GM21529 (cell line): ENCODE results near the gene CORT.
A peak's percentile ranks its signal among the peaks of the same experiment; 100 is the strongest.
"Not testable (repeated sequence)": the region's sequence is repeated elsewhere in the genome, so short reads cannot be mapped to it uniquely, and the experiment has no call there.

Source experiments
- ATAC-seq: cut with Tn5 transposase; IDR thresholded peaks from one replicate; pipeline ENCODE4 v1.9.1; 2021; ENCODE audit not compliant: unreplicated experiment

The CORT gene, protein sequence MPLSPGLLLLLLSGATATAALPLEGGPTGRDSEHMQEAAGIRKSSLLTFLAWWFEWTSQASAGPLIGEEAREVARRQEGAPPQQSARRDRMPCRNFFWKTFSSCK

DNA sequence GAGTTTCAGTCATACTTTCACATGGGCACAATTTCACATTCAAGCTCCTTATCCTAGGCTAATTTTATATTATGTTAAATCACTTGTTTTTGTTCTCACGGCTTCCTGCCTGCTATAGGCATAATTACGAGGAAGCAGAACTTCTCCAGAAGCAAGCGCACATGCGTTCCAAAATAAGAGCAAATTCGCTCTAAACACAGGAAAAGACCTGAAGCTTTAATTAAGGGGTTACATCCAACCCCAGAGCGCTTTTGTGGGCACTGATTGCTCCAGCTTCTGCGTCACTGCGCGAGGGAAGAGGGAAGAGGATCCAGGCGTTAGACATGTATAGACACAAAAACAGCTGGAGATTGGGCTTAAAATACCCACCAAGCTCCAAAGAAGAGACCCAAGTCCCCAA lies at the start of gene CORT:
Gene CORT (plus strand): TSS at position 281 of the 400 bp plus-strand sequence. CDS start 193 bp downstream, outside the sequence.
- ATAC-seq = no peak

DNA sequence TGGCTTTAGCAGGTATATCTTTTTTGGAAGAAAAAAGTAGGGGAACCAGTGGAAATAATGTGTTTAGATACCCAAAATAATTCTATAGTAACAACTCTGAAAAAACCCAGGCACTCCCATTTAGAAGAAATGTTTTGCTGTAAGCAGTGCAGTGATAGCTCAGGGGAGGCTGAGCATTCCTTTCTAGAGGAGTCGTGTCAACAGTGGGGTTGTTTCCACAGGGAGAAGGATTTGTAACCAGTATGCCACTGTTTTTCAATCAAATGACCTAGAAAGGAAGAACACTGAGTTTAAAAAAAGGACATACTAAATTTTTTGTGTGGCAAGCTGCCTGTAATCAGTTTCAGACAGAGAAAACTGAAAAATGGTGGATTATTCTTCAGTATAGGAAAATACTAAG lies 48.5 kb upstream of the CORT start:
- ATAC-seq = no peak

DNA sequence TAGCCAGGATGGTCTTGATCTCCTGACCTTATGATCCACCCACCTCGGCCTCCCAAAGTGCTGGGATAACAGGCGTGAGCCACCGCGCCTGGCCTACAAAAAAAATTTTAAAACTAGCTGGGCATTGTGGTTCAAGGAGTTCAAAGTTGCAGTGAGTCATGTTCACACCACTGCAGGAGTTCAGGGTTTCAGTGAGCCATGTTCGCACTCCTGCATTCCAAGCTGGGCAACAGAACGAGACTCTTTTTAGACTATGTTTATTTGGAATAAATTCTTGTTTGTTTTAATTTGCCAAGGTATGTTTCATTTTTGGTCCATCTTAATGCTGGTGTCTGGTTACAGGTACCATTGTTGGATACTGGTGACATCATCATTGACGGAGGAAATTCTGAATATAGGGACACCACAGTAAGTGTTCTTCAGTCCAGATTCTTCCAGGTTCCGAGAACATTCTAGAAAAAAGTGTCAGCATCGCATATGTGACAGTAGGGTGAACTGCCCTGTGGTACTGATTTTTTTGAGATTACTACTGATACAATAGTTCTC lies 47.0 kb upstream of the CORT start:
- ATAC-seq = no peak

DNA sequence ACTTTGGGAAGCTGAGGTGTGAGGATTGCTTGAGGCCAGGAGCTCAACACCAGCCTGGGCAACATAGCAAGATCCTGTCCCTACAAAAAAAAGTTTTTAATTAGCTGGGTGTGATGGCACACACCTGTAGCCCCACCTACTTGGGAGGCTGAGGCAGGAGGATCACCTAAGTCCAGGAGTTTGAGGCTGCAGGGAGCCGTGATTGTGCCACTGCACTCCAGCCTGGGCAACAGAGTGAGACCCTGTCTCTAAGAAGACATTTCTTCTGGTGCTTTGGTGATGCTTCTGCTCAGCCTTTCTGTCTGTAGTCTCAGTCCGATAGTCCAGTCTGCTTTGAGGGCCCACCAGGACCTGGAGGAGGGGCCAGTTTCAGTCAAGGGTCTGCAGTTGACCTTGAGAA lies 42.6 kb upstream of the CORT start:
- no peak for ATAC-seq

DNA sequence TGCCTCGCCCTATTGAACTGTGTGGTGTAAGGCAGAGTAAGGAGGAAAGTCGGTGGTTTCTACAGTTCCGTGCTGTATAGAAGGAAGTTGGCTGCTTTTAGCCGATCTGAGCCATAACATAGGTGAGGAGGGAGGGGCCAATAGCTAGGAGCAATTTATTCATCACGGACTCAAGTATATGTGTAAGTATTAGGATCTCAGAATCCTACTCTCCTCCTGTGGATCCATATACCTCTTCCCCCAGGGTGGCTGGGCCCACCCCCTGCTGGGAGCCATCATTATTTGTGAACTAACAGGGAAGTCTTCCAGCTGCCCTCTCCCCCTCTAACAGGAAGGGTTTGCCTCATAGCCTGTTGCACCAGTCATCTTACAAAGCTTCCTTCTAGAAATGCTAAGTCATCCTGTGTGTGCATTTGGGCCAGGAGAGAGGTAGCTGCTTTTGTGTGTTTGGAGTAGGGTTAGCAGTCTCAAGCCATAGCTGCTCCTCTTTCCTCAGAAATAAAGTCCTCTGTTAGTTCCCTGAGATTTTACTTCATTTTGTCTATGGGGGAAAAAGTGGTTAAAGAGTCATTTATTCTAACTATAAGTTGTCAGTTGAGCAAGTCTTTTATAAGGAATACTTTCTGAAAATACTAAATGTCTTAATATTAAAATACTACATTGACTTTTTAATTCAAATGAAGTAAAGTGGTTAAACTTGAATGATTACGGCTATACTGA lies 34.5 kb upstream of the CORT start:
- ATAC-seq = no peak

DNA sequence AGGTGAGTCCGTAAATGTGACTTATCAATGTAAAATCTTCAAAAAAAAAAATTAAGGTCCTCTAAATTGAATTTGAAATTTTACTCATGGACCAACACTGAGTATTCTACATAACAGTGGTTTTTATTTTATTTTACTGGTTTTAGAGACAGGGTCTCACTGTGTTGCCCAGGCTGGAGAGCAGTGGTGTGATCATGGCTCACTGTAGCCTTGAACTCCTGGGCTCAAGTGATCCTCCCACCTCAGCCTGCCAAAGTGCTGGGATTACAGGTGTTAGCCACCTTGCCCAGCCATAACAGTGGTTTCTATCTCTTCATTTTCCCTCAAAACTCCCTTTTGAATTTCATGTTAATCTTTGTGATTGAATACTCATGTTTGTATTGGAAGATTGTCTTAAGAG lies 33.9 kb upstream of the CORT start:
- not testable (repeated sequence) for ATAC-seq

DNA sequence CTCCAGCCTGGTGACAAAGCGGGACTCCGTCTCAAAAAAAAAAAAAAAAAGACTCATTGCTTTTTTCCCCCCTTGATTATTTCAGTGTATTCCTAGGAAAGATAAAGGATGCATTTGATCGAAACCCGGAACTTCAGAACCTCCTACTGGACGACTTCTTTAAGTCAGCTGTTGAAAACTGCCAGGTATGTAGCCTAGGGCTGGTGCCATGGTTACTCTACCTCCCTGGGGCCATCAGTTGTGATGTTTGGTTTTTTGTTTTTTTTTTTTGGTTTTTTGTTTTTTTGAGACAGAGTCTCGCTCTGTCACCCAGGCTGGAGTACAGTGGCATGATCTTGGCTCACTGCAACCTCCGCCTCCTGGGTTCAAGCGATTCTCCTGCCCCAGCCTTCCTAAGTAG lies 31.1 kb upstream of the CORT start:
- ATAC-seq = not testable (repeated sequence)

DNA sequence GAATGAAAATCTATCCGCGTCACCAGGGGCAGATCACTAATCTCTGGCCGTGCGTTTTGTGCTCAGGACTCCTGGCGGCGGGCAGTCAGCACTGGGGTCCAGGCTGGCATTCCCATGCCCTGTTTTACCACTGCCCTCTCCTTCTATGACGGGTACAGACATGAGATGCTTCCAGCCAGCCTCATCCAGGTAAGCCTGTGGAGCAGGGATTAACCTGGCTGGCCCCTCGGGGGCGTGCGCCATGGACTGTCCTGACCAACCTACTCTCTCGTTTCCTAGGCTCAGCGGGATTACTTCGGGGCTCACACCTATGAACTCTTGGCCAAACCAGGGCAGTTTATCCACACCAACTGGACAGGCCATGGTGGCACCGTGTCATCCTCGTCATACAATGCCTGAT lies 30.5 kb upstream of the CORT start:
- no peak for ATAC-seq

DNA sequence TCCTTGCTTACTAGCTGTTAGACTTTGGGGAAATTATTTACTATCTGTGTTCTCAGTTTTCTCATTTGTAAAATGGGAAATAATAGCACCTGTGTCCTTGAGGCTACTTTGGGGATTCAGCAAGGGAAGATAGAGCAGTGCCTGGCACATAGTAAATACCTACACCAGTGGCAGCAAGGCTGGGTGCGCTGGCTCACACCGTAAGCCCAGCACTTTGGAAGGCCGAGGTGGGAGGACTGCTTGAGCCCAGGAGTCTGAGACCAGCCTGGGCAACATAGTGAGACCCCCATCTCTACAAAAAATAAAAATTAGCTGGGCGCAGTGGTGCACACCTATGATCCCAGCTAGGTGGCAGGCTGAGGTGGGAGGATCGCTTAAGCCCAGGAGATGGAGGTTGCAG lies 28.2 kb upstream of the CORT start:
- ATAC-seq = no peak

DNA sequence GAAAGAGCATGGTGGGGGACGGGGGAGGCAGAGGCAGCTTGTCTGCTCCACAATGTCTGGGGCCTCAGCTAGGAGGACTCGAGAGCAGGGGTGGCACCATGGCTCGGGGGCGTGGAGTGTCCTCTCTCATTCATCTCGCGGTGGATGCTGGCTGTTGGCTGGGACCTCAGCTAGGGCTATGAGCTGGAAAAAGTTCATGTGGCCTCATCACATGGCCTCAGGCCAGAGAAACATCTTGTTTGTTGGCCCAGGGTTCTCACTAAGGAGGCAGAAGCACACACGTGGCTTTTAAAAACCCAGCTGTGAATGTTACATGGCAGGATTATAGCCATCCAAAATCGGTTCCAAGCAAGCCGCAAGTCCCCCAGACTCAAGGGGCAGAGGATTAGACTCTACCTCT lies 25.8 kb upstream of the CORT start:
- no peak for ATAC-seq

DNA sequence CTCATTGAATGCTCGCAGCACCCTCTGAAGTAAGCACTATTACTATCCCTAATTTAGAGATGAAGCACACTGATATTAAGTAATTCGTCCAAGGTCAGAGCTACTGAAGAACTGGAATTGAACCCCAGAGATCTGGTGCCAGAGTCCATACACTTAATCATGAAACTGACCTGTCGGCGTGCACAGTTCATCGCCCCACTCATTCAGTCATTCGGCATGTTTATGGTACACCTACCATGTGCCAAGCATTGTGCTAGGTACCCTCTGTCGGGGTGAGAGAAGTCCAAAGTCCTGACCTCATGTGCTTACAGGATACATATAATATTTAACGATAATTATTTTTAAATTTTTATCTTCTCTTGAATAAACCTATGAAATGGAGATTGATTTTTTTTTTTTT lies 25.2 kb upstream of the CORT start:
- ATAC-seq = no peak

DNA sequence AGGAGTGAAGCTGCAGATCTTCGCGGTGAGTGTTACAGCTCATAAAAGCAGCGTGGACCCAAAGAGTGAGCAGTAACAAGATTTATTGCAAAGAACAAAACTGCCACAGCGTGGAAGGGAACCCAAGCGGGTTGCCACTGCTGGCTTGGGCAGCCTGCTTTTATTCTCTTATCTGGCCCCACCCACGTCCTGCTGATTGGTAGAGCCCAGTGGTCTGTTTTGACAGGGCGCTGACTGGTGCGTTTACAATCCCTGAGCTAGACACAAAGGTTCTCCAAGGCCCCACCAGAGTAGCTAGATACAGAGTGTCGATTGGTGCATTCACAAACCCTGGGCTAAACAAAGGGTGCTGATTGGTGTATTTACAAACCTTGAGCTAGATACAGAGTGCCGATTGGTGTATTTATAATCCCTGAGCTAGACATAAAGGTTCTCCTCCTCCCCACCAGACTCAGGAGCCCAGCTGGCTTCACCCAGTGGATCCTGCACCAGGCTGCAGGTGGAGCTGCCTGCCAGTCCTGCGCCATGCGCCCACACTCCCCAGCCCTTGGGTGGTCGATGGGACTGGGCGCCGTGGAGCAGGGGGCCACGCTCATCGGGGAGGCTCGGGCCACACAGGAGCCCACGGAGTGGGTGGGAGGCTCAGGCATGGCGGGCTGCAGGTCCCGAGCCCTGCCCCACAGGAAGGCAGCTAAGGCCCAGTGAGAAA lies 23.9 kb upstream of the CORT start:
- not testable (repeated sequence) for ATAC-seq

DNA sequence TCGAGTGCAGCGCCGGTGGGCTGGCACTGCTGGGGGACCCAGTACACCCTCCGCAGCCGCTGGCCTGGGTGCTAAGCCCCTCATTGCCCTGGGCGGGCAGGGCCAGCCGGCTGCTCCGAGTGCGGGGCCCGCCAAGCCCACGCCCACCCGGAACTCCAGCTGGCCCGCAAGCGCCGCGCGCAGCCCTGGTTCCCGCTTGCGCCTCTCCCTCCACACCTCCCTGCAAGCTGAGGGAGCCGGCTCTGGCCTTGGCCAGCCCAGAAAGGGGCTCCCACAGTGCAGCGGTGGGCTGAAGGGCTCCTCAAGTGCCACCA lies 23.3 kb upstream of the CORT start:
- not testable (repeated sequence) for ATAC-seq

DNA sequence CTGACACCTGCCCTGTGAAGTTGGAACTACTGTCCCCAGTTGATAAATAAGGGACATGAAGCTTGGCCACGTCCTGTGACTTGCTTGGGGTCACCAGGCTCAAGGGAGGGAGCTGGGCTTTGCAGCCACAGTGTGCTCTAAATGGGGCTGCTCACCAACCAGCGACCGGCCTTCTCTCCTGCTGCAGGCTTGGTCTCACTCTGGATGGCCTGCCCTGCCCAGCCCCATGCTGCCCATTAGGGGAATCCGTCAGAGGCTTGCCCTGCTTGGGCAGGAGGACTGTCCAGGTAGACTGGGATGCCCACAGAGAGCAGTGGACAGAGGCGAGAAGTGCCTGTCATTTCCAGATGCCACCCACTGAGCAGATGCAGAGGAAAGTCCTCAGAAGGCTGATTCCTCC lies 20.8 kb upstream of the CORT start:
- ATAC-seq = no peak

DNA sequence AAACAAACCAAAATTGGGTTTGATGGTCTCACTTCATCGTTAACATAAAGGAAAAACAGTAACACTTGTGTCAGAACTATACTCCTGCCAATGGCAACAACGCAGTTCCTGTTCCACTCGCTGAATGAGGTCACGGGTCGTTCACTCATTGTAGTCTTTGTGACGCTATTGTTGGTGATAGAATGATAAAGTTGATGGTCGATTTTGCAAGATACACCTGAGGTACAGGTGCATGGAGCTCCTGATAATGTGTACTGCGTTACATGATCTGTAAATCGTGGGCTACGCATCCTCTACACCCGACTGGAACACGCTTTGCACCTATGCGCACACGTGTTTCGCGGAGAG lies 20.0 kb upstream of the CORT start:
- ATAC-seq = no peak

DNA sequence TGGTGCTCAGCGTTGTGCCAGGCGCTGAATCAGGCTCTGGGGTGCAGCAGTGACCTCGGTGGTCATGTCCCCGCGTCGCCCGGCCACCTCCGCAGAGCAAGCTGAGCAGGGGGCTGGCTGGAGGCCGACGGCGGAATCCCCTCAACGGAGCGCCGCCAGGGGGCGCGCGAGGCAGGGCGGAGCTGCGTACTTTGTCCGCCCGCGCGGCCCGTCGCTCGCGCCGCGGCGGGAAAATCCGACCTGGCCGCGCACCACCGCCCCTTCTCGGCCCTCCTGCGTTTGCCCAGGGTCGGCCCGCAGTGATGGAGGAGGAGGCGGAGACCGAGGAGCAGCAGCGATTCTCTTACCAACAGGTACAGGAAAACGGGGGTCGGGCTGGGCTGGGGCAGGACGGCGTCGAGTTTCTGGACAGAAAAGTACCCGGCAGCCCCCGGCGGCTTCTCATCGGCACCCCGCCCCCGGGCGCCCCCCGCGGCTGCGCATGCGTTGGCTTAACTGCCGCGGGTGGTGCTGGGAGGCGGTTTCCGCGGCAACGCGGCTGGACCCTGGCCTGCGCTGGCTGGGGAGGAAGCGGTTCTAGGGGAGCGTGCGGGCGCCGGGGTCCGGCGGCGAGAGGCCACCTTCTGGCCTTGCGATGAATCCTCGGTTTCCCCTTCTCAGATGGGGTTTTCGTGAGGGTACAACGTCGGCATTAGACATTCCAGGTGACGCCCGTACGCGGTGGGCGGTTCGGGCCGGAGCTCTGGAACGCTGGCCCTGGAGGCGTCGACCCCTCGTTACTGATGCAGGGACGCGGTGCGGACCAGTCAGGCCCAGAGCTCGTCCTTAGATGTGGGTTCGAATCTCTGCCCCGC lies 19.4 kb upstream of the CORT start, which contains the start of gene CENPS:
Gene CENPS (plus strand): TSS at position 218 of the 854 bp plus-strand sequence. CDS start 85 bp downstream, at position 303.
- peak; percentile 75 for ATAC-seq

DNA sequence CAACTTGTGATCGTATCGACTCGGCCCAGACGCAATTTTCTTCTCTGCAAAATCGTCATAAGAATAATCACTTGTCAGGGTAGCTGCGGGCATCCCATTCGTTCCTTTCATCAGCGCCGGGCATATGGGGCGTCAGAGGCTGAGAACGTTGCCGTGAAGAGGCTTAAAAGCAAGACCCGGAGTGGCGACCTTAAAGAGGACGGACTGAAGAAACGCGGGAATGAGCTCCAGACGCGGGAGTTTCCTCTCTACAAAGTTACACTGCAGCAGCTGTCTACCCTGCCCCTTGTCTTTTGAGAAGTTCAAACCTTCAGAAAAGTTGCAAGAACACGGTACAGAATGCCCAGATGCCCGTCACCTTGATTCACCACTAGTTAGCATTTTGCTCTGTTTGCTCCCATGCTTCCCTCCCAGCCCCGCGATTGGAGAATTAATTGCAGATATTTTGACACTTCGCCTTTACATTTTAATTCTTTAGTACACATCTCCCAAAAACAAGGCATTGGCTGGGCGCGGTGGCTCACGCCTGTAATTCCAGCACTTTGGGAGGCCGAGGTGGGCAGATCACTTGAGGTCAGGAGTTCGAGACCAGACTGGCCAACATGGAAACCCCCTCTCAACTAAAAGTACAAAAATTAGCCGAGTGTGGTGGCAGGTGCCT lies 18.6 kb upstream of the CORT start:
- no peak for ATAC-seq

DNA sequence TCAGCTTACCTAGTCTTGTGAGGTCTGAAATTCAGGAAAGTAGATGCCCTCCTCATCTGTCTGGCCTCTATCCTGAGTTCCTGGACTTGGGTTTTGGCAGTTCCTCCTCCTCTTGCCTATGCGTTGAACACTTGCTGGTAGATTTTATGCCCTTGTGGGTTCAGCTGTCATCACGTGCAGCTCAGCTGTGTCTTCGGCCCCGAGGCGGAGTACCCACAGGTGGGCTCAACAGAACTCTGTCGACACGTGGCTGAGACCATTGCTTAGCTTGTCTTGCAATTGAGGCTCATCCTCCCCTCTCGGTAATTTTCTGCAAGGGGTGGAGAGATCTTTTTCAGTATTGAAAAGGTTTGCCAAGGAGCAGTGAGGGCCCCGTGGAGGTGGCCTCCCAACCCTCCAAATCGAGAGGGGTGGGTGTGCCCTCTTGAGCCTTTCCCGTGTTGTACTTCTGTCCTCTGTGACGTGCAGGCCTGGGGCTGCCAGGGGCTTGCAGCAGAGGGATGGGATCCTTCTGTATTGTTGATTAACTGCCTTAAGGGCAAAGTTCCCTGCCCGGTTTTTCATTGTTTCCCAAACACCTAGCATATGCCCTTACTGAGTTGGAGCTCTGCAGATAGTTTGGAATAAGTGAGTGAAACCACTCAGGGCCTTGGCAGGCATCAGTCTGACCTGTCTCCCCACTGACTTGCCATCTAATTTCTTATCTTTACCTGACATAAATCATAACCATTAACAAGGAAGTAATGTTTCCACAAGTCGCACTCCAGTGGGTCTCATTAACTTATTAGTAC lies 16.7 kb upstream of the CORT start:
- ATAC-seq = no peak

DNA sequence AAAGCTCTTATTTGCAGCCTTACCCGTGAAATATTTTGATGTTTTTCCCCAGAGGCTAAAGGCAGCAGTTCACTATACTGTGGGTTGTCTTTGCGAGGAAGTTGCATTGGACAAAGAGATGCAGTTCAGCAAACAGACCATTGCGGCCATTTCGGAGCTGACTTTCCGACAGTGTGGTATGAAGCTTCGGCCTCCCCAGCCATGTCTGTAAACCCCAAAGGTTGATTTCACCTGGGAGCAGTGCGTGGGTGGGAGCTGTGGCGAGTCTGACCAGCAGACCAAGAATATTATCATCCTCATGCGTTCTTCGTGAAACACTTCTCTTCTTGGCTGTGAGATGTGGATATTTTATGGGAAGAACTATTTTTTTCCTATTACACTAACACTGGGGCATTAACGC lies 16.0 kb upstream of the CORT start:
- no peak for ATAC-seq

DNA sequence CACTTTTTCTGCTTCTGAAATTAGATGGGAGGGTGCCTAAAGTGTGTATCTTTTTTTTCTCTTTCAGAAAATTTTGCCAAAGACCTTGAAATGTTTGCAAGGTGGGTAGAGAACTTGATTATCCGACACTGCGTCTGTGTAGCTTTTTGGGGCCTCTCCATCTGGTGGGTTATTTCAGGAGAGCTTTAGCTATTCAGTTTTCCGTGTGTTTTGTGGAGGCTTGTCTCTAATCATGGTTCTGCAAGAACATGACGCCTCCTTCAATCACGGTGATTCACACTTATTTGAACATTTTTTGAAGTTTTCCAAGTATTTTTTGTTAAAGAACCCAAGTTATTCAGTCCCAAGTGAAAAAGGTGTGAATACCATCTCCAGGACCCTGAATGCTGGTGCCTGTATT lies 15.2 kb upstream of the CORT start:
- no peak for ATAC-seq
